HG03432 (cell line): ENCODE measurements around the gene TSPEAR.

ENCODE experiments used
- ATAC-seq: cut with Tn5 transposase; IDR thresholded peaks from one replicate; pipeline ENCODE4 v1.9.1; 2021; ENCODE audit warnings: mild to moderate bottlenecking, moderate library complexity; ENCODE audit not compliant: unreplicated experiment

Gene TSPEAR

DNA sequence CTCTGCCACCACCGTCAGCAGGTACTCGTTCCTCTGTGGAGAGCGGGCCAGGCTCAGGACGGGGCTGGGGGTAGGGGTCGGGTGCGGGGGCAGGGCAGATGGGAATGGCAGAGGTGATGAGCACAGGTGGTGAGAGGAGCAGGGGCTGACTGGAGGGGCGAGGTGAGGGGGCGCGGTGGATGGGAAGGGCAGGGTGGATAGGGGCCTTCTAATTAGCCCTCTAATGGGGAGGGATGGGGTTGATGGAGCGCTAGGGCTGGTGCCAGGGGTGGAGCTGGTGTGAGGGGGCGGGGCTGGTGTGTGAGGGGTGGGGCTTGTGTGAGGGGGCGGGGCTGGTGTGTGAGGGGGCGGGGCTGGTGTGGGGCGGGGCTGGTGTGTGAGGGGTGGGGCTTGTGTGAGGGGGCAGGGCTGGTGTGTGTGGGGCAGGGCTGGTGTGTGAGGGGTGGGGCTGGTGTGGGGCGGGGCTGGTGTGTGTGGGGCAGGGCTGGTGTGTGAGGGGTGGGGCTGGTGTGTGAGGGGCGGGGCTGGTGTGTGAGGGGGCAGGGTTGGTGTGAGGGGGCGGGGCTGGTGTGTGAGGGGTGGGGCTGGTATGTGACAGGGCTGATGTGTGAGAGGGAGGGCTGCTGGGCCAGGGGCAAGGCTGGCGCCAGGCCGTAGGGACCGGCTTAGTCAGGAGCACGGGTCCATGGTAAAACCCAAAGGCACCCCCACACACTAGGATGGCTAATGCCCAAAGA lies 177.3 kb downstream of the TSPEAR start:
- no peak for ATAC-seq

- ATAC-seq: no peak
These were observed 178.1 kb downstream of the TSPEAR start for GRCh38 chr21:44533121-44533890.

- ATAC-seq: no peak
These were observed 178.7 kb downstream of the TSPEAR start for GRCh38 chr21:44532712-44533111.

DNA sequence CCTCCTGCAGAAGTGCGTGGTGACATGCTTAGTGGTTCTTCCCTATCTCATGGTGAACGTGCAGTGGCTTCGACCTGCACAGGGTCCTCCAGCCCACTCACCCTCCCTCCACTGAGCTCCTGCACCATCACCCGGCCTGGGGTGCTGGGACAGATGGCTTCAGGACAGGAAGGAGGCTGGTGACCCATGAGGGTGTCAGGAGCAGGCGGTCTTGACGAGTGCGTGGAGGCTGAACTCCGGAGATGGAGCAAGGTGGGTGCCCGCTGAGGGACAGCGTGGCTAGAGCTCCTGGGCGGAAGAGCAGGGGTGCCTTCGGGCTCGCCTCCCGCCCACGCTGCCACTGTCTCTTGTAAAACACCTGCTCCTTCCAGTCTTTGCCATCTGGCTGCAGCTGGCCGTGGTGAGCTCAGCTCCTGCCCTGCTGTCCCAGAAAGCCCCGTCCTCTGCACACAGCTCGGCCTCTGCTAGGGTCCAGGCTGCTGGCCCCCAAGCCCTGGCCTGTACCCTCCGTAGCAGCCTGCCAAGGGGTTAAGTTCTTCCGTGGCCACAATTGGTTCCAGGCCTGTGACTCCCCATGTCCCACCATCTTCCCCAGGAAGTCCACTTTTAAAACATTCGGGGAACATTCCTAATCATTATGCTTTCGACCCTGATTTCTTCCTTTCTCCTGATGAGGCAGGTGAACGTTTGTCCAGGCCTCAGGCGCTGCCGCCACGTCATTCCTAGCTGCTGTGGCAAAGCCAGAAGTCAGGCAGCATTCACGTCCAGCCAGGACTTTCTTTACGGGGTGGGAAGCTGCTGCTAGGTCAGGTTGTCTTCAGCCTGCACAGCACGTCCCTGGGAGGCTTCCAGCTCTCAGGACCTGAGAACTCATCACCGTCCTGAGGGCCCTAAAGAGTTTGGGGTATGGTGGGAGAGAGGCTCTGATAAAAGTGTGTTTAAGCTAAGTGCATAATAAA lies 179.5 kb downstream of the TSPEAR start:
- no peak for ATAC-seq

- ATAC-seq: no peak
These were observed 180.3 kb downstream of the TSPEAR start for GRCh38 chr21:44530903-44531605.

DNA sequence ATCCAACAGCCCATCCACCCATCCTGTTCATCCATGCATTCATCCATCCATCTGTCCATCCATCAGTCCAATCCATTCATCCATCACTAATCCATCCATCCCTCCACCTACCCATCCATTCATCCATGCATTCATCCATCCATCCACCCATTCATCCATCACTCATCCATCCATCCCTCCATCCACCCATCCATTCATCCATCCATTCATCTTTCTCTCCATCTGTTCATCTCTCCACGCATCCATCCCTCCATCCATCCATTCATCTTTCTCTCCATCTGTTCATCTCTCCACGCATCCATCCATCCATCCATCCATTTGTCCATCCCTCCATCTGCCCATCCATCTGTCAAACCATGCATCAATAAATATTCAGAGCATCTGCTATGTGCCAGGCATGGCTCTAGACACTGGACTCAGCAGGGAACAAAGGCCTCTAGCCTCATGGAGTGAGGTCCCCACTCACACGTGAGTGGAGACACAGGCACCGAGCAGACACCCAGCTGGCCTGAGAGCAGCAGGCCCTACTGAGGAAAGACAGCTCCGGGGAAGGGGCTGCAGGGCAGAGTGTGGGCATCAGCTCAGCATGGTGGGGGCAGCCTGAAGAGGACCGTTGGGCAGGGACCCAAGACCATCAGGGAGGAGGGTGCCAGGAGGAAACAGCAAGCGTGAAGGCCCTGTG lies 181.0 kb downstream of the TSPEAR start:
- no peak for ATAC-seq

DNA sequence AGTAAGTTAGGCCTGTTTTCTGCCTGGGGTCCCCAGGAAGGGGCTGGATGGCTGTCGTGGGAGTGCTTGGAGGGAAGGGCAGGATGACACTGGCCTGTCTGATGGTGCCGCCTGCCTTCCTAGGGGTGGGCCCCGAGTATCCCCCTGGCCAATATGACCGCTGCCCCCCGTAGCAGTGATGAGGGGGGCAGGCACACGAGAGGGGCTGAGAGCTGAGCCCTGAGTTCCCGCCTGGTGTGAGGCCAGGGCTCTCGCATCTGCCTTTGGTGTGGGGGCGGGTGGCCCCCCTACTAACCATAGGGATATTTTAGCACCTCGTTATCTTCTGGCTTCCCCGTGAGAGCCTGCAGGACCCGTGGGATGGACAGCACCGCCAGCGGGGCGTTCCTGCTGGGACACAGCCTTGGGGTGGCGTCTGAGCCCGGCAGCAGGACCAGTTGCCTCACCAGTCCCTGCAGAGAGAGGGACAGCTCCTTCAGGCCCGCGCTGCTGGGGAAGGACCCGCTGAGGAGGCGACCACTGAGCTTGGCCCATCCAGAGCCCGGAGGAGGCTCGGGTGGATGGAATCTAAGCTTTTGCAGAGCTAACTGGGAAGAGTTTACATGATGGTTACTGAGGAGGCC lies 181.8 kb downstream of the TSPEAR start:
- ATAC-seq: no peak

DNA sequence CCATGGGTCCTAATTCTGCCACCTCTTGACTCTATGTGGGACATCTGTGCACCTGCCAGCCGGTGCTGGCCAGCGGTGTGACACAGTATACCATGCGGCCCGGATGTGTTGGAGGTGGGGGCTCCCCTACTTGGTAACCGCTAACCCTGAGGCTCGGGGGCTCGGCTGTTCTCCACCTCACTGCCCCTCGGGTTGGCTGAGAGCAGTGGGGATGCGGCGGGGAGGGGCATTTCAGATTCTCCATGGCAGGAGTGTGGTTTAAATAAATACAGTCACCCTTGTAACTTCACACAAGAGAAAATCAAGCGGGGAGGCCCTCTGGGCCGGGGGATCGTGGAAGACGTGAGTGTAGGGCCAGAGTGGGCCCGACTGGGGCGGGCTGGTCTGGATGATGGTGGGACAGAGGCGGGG lies 182.4 kb downstream of the TSPEAR start:
- ATAC-seq: no peak

- ATAC-seq: no peak
These were observed 182.8 kb downstream of the TSPEAR start for GRCh38 chr21:44528634-44528995.

- no peak for ATAC-seq
These were observed 183.3 kb downstream of the TSPEAR start for GRCh38 chr21:44527983-44528633.

- ATAC-seq: no peak
These were observed 184.0 kb downstream of the TSPEAR start for GRCh38 chr21:44527156-44527982.

DNA sequence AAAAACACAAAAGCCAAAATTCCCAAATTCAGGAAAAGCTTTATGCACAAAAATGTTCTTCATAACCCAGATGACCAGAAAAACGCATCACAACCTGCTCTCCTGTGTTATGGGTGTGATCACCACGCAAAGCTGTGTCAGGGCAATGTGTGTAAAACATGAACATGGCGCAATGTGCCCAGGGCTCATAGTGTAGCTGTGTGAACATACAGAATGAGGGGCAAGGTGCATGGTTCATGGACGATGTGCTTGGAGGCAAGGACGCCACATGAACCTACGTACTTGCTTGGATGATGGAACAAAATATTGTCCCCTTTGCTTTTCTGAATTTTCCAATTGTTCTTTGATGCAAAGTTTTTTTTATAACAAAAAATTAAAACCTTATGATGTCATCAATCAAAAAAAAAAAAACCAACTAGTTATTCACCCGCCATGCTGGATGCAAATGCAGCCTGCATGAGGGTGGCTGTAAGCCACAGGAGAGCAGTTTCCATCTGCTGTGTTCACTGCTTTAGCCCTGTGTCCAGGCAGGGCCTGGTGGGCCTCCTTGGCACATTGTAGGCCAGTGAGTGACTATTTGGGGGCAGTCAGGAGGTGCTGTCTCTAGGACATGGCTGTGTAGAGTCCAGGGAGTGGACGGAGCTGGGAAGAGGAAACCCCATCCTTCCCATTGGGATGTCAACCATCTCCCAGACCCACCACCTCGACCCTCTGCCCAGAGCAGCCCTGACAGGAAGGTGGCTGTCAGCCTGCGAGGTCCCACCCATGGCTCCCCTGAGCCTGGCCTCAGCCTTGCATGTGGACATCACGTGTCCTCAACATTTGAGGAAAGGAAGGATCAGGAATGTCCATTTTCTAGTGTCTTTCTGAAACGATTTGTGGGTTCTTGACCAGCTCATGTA lies 185.0 kb downstream of the TSPEAR start:
- ATAC-seq: no peak

GRCh38 chr21:44525391-44526095 lies 185.8 kb downstream of the TSPEAR start:
- no peak for ATAC-seq

GRCh38 chr21:44524414-44525371 lies 186.7 kb downstream of the TSPEAR start:
- no peak for ATAC-seq

GRCh38 chr21:44523567-44524413 lies 187.6 kb downstream of the TSPEAR start:
- no peak for ATAC-seq
